Panc1 (cell line): ENCODE results near the gene ARID4B. TPM values are rescaled to one million over a fixed set of nuclear protein-coding genes. Genes with fewer than 3 reads are reported as not detected.

Source experiments
- ATAC-seq: fragments of 200-7000 bp; cut with Tn5 transposase; 2 replicates; pipeline ENCODE4 v1.9.1; 2020; ENCODE audit warnings: mild to moderate bottlenecking, moderate library complexity
- BruUV-seq: library from RNA; stranded (reverse); fragments of 400-500 nt; replicated peaks from 2 replicates; lab custom pipeline; 2021; lab: Mats Ljungman, UMichigan
- CTCF ChIA-PET: fragments of 300-600 bp; sonication (Branson Sonifier 250); formaldehyde crosslinking; loops from one replicate; lab custom pipeline; 2022; ENCODE audit warnings: antibody characterized with exemption; lab: Charles Lee
- POLR2A ChIA-PET: fragments of 300-600 bp; sonication (Branson Sonifier 250); formaldehyde crosslinking; loops from one replicate; lab custom pipeline; 2022; ENCODE audit warnings: antibody characterized with exemption; lab: Charles Lee
- DNase-seq: peaks from one replicate; pipeline ENCODE4 v3.0.0-alpha.2; 2010; ENCODE audit warnings: low read depth, low spot score
- H3K27ac ChIP-seq: 2 replicates; pipeline ENCODE4 v1.5.1; 2011; ENCODE audit warnings: mild to moderate bottlenecking, low read length, inconsistent platforms
- H3K27me3 ChIP-seq: fragments of 200-500 bp; sonication (Bioruptor generic); 2 replicates; pipeline ENCODE4 v1.6.0; 2014; ENCODE audit warnings: low read length, inconsistent platforms; ENCODE audit not compliant: control insufficient read depth, insufficient read depth
- H3K36me3 ChIP-seq: fragments of 200-500 bp; sonication (Bioruptor generic); 2 replicates; pipeline ENCODE4 v1.5.1; 2014; ENCODE audit warnings: inconsistent platforms, mild to moderate bottlenecking, low read length, moderate library complexity; ENCODE audit not compliant: control insufficient read depth, insufficient read depth
- H3K4me1 ChIP-seq: 2 replicates; pipeline ENCODE4 v1.5.1; 2011; ENCODE audit warnings: inconsistent platforms, mild to moderate bottlenecking, low read length, moderate library complexity; ENCODE audit not compliant: control insufficient read depth, insufficient read depth
- H3K4me3 ChIP-seq, 2 experiments: 2 replicates each; pipeline ENCODE4 v1.5.1; 2011 to 2012; ENCODE audit warnings: low read depth in 2 of 2, low read length in 2 of 2, mild to moderate bottlenecking in 2 of 2, inconsistent platforms in 1 of 2, moderate library complexity in 1 of 2
- H3K9me3 ChIP-seq: fragments of 200-500 bp; sonication (Bioruptor generic); 2 replicates; pipeline ENCODE4 v1.5.1; 2014; ENCODE audit warnings: low read depth, mild to moderate bottlenecking, inconsistent platforms, low read length, moderate library complexity; ENCODE audit not compliant: control insufficient read depth, insufficient read depth
- POLR2AphosphoS5 ChIP-seq: IDR thresholded peaks from 2 replicates; pipeline ENCODE4 v1.6.1; 2012; ENCODE audit warnings: mild to moderate bottlenecking, low read depth, low read length, moderate library complexity
- SIN3A ChIP-seq: IDR thresholded peaks from 2 replicates; pipeline ENCODE4 v1.6.1; 2012; ENCODE audit warnings: low read depth, mild to moderate bottlenecking, low read length, moderate library complexity, borderline replicate concordance; ENCODE audit not compliant: insufficient read depth
- TCF7L2 ChIP-seq: IDR thresholded peaks from 2 replicates; pipeline ENCODE4 v1.6.1; 2011; ENCODE audit warnings: mild to moderate bottlenecking, low read depth, low read length, inconsistent platforms
- in situ Hi-C: cut with HindIII; loops from 2 replicates; pipeline ENCODE4 v1.10.0; 2016; ENCODE audit warnings: low sequenced_read_pairs, low pct_unique_long_range_greater_than_20kb
- intact Hi-C: fragments of 100-400 bp; cut with micrococcal nuclease; formaldehyde crosslinking; loops from one replicate; pipeline ENCODE4 v1.10.0; 2022; ENCODE audit not compliant: unreplicated experiment
- total RNA-seq: library from RNA; stranded (reverse); gene quantifications from one replicate; pipeline ENCODE4 v1.2.1, GENCODE V29; 2021; ENCODE audit not compliant: unreplicated experiment
- TF ChIP-seq, protein P1 (sequence below): fragments of 450-650 bp; IDR thresholded peaks from 2 replicates; pipeline ENCODE4 v1.5.1; 2017; ENCODE audit warnings: mild to moderate bottlenecking
- TF ChIP-seq, protein P2 (sequence below), 2 experiments: IDR thresholded peaks; 2 replicates each; pipeline ENCODE4 v1.6.1; 2011 to 2012; ENCODE audit warnings: low read depth in 2 of 2, control low read depth in 1 of 2, low read length in 1 of 2, mild to moderate bottlenecking in 1 of 2, moderate library complexity in 1 of 2; ENCODE audit not compliant: insufficient read depth in 1 of 2

Gene ARID4B
- total RNA-seq, 1 experiment from 2014 or later: 37.5 TPM

DNA sequence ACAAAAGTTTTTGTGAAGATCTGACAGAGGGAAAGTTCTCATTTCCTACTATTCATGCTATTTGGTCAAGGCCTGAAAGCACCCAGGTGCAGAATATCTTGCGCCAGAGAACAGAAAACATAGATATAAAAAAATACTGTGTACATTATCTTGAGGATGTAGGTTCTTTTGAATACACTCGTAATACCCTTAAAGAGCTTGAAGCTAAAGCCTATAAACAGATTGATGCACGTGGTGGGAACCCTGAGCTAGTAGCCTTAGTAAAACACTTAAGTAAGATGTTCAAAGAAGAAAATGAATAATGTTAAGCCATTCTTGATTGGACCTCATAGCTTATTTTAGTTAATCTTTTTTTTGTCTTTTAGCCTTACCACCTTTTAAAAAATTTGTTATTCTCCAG lies 14.5 kb upstream of the ARID4B start:
- no peak for ATAC-seq
- peaks cover 8% of the 10 kb centered on the region; the same call in 1 of the 2 replicates for H3K36me3 ChIP-seq
- CTCF ChIA-PET: no interaction called here
- H3K27ac ChIP-seq: no peak overlapping the region
- no peak for DNase-seq
- in situ Hi-C loops (no loop called here), intact Hi-C loops (no loop called here)
- no peaks in the 10 kb centered on the region for H3K9me3 ChIP-seq
- TF ChIP-seq TCF7L2 (no peak), SIN3A (no peak), POLR2AphosphoS5 (no peak)
- TF ChIP-seq, protein P1, sequence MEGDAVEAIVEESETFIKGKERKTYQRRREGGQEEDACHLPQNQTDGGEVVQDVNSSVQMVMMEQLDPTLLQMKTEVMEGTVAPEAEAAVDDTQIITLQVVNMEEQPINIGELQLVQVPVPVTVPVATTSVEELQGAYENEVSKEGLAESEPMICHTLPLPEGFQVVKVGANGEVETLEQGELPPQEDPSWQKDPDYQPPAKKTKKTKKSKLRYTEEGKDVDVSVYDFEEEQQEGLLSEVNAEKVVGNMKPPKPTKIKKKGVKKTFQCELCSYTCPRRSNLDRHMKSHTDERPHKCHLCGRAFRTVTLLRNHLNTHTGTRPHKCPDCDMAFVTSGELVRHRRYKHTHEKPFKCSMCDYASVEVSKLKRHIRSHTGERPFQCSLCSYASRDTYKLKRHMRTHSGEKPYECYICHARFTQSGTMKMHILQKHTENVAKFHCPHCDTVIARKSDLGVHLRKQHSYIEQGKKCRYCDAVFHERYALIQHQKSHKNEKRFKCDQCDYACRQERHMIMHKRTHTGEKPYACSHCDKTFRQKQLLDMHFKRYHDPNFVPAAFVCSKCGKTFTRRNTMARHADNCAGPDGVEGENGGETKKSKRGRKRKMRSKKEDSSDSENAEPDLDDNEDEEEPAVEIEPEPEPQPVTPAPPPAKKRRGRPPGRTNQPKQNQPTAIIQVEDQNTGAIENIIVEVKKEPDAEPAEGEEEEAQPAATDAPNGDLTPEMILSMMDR: no peak
- TF ChIP-seq, protein P2, sequence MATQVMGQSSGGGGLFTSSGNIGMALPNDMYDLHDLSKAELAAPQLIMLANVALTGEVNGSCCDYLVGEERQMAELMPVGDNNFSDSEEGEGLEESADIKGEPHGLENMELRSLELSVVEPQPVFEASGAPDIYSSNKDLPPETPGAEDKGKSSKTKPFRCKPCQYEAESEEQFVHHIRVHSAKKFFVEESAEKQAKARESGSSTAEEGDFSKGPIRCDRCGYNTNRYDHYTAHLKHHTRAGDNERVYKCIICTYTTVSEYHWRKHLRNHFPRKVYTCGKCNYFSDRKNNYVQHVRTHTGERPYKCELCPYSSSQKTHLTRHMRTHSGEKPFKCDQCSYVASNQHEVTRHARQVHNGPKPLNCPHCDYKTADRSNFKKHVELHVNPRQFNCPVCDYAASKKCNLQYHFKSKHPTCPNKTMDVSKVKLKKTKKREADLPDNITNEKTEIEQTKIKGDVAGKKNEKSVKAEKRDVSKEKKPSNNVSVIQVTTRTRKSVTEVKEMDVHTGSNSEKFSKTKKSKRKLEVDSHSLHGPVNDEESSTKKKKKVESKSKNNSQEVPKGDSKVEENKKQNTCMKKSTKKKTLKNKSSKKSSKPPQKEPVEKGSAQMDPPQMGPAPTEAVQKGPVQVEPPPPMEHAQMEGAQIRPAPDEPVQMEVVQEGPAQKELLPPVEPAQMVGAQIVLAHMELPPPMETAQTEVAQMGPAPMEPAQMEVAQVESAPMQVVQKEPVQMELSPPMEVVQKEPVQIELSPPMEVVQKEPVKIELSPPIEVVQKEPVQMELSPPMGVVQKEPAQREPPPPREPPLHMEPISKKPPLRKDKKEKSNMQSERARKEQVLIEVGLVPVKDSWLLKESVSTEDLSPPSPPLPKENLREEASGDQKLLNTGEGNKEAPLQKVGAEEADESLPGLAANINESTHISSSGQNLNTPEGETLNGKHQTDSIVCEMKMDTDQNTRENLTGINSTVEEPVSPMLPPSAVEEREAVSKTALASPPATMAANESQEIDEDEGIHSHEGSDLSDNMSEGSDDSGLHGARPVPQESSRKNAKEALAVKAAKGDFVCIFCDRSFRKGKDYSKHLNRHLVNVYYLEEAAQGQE (IDR thresholded peaks at IDR 0.05; ENCODE audit: insufficient read depth in 1 of 2, low read depth in 2 of 2, low read length in 1 of 2): no peak
- POLR2A ChIA-PET: no interaction called here
- no peaks in the 10 kb centered on the region for H3K4me1 ChIP-seq
- no peaks in the 10 kb centered on the region for H3K27me3 ChIP-seq
- TSS peak; percentile 57 for BruUV-seq
- no peak overlapping the region for H3K4me3 ChIP-seq

DNA sequence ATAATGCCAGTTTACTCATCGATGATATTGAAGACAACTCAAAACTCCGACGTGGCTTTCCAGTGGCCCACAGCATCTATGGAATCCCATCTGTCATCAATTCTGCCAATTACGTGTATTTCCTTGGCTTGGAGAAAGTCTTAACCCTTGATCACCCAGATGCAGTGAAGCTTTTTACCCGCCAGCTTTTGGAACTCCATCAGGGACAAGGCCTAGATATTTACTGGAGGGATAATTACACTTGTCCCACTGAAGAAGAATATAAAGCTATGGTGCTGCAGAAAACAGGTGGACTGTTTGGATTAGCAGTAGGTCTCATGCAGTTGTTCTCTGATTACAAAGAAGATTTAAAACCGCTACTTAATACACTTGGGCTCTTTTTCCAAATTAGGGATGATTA lies 14.1 kb upstream of the ARID4B start:
- TF ChIP-seq POLR2AphosphoS5: no peak
- DNase-seq (no peak), ATAC-seq (no peak)
- Histone ChIP-seq H3K4me1 (peaks cover under 1% of the 10 kb centered on the region; the same call in 1 of the 2 replicates), H3K27ac (no peak overlapping the region), H3K4me3 (no peak overlapping the region), H3K9me3 (no peaks in the 10 kb centered on the region), H3K36me3 (peaks cover 8% of the 10 kb centered on the region; the same call in 1 of the 2 replicates), H3K27me3 (no peaks in the 10 kb centered on the region)
- no TSS peak for BruUV-seq
- ChIA-PET CTCF (no interaction called here), POLR2A (no interaction called here)
- in situ Hi-C loops: no loop called here
- intact Hi-C loops: no loop called here

DNA sequence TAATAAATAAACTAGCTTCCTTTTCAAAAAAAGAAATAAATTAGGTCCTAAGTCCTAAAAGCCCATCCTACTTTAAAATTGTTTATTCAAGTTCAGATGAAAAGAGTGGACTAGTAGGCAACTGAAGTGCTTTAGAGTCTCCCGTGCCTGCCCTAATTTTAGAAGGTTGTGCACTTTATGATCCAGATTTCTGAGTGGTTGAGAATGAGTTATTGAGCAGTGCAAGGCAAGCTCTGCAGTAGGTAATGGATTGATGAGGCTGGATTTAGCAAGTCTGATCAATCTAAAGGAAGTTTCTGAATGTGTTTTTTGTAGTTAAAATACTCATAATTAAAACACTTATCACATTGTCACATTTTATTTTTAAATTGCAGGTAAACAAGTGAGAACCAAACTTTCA lies 13.4 kb upstream of the ARID4B start:
- H3K27ac ChIP-seq: no peak overlapping the region
- DNase-seq: no peak
- peaks cover 13% of the 10 kb centered on the region for H3K36me3 ChIP-seq
- no peak for ATAC-seq
- intact Hi-C loops: no loop called here
- peaks cover 8% of the 10 kb centered on the region; the same call in 1 of the 2 replicates for H3K4me1 ChIP-seq
- CTCF ChIA-PET: interaction anchor here (0.7 kb wide), 1 partner anchor 582 kb away, joined by 7 read pairs; no protein-coding TSS in a partner anchor
- H3K4me3 ChIP-seq: no peak overlapping the region
- H3K9me3 ChIP-seq: no peaks in the 10 kb centered on the region
- TF ChIP-seq POLR2AphosphoS5 (no peak), SIN3A (no peak), TCF7L2 (no peak)
- TF ChIP-seq, protein P1: no peak
- TF ChIP-seq, protein P2 (IDR thresholded peaks at IDR 0.05; ENCODE audit: insufficient read depth in 1 of 2, low read depth in 2 of 2, low read length in 1 of 2): no peak
- in situ Hi-C loops: no loop called here
- BruUV-seq: no TSS peak
- POLR2A ChIA-PET: interaction anchor here (0.7 kb wide), 1 partner anchor 9 kb away, joined by 3 read pairs; no protein-coding TSS in a partner anchor
- no peaks in the 10 kb centered on the region for H3K27me3 ChIP-seq
